Measurements from ENCODE around the gene ROR1.
"Not testable (repeated sequence)": the region's sequence is repeated elsewhere in the genome, so short reads cannot be mapped to it uniquely, and the experiment has no call there.

DNA sequence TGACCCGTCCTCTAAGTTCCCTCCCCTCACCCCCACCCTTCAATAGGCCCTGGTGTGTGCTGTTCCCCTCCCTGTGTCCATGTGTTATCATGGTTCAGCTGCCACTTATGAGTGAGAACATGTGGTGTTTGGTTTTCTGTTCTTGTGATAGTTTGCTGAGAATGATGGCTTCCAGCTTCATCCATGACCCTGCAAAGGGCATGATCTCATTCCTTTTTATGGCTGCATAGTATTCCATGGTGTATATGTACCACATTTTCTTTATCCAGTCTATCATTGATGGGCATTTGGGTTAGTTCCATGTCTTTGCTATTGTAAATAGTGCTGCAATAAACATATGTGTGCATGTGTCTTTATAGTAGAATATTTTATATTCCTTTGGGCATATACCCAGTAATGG lies 330.8 kb downstream of the ROR1 start:
- TF ChIP-seq, protein P1, sequence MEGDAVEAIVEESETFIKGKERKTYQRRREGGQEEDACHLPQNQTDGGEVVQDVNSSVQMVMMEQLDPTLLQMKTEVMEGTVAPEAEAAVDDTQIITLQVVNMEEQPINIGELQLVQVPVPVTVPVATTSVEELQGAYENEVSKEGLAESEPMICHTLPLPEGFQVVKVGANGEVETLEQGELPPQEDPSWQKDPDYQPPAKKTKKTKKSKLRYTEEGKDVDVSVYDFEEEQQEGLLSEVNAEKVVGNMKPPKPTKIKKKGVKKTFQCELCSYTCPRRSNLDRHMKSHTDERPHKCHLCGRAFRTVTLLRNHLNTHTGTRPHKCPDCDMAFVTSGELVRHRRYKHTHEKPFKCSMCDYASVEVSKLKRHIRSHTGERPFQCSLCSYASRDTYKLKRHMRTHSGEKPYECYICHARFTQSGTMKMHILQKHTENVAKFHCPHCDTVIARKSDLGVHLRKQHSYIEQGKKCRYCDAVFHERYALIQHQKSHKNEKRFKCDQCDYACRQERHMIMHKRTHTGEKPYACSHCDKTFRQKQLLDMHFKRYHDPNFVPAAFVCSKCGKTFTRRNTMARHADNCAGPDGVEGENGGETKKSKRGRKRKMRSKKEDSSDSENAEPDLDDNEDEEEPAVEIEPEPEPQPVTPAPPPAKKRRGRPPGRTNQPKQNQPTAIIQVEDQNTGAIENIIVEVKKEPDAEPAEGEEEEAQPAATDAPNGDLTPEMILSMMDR (IDR thresholded peaks at IDR 0.05): not testable (repeated sequence)
- TF ChIP-seq POLR2A, EP300 (IDR thresholded peaks at IDR 0.05): not testable (repeated sequence)
